OCI-LY1 (cell line): ENCODE measurements around the gene MEP1A.

ENCODE experiments used
- EZH2 ChIP-seq: fragments of 200-600 bp; sonication (generic), shearing (Covaris generic); IDR thresholded peaks from 2 replicates; pipeline ENCODE4 v1.8.0; 2017; ENCODE audit warnings: borderline replicate concordance, mixed run types, mild to moderate bottlenecking, antibody characterized with exemption, low read length, moderate library complexity, mixed read lengths
- TF ChIP-seq, protein P1 (sequence below): fragments of 200-600 bp; sonication (generic), shearing (Covaris generic); IDR thresholded peaks from 2 replicates; pipeline ENCODE4 v1.5.1; 2017; ENCODE audit warnings: mild to moderate bottlenecking, antibody characterized with exemption, low read length, moderate library complexity, mixed read lengths

- TF ChIP-seq, protein P1, sequence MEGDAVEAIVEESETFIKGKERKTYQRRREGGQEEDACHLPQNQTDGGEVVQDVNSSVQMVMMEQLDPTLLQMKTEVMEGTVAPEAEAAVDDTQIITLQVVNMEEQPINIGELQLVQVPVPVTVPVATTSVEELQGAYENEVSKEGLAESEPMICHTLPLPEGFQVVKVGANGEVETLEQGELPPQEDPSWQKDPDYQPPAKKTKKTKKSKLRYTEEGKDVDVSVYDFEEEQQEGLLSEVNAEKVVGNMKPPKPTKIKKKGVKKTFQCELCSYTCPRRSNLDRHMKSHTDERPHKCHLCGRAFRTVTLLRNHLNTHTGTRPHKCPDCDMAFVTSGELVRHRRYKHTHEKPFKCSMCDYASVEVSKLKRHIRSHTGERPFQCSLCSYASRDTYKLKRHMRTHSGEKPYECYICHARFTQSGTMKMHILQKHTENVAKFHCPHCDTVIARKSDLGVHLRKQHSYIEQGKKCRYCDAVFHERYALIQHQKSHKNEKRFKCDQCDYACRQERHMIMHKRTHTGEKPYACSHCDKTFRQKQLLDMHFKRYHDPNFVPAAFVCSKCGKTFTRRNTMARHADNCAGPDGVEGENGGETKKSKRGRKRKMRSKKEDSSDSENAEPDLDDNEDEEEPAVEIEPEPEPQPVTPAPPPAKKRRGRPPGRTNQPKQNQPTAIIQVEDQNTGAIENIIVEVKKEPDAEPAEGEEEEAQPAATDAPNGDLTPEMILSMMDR = no peak
- TF ChIP-seq EZH2 = no peak
These were observed 554 bp upstream of the MEP1A start for GRCh38 chr6:46792635-46793034.
